GM23338 (cell line): Measurements from ENCODE around the gene EPSTI1. TPM values are rescaled to one million over a fixed set of nuclear protein-coding genes. Genes with fewer than 3 reads are reported as not detected.

Source experiments
- ATAC-seq: fragments of 200-7000 bp; cut with Tn5 transposase; 3 replicates; pipeline ENCODE4 v1.9.1; 2020
- DNase-seq: peaks from one replicate; pipeline ENCODE4 v3.0.0-alpha.2; 2015; ENCODE audit warnings: low spot score
- H2AFZ ChIP-seq: fragments of 200-600 bp; sonication (generic); 2 replicates; pipeline ENCODE4 v1.8.0; 2016; ENCODE audit warnings: antibody characterized with exemption, mild to moderate bottlenecking, moderate library complexity
- H3F3A ChIP-seq: fragments of 200-600 bp; sonication (generic); replicated peaks from 2 replicates; pipeline ENCODE4 v1.8.0; 2017; ENCODE audit warnings: antibody characterized with exemption, mixed run types, low read depth
- H3K27ac ChIP-seq: fragments of 200-600 bp; sonication (generic); 2 replicates; pipeline ENCODE4 v1.6.1; 2016; ENCODE audit warnings: low read depth
- H3K27me3 ChIP-seq: fragments of 200-600 bp; sonication (generic); 2 replicates; pipeline ENCODE4 v1.8.0; 2016; ENCODE audit warnings: mild to moderate bottlenecking, mixed run types, moderate library complexity; ENCODE audit not compliant: insufficient read depth
- H3K36me3 ChIP-seq: fragments of 200-600 bp; sonication (generic); 2 replicates; pipeline ENCODE4 v1.8.0; 2016; ENCODE audit warnings: mild to moderate bottlenecking; ENCODE audit not compliant: insufficient read depth
- H3K4me1 ChIP-seq: fragments of 200-600 bp; sonication (generic); 2 replicates; pipeline ENCODE4 v1.8.0; 2016; ENCODE audit warnings: mild to moderate bottlenecking, moderate library complexity; ENCODE audit not compliant: insufficient read depth
- H3K4me2 ChIP-seq: fragments of 200-600 bp; sonication (generic); 2 replicates; pipeline ENCODE4 v1.7.1; 2017; ENCODE audit warnings: mixed run types
- H3K4me3 ChIP-seq: fragments of 200-600 bp; sonication (generic); 2 replicates; pipeline ENCODE4 v1.6.1; 2016; ENCODE audit warnings: mixed run types
- H3K79me2 ChIP-seq: fragments of 200-600 bp; sonication (generic); replicated peaks from 2 replicates; pipeline ENCODE4 v1.8.0; 2017; ENCODE audit warnings: mild to moderate bottlenecking; ENCODE audit not compliant: insufficient read depth
- H3K9me2 ChIP-seq: fragments of 200-600 bp; sonication (generic); 2 replicates; pipeline ENCODE4 v1.8.0; 2017; ENCODE audit not compliant: insufficient read depth
- H4K20me1 ChIP-seq: fragments of 200-600 bp; sonication (generic); replicated peaks from 2 replicates; pipeline ENCODE4 v1.8.0; 2017; ENCODE audit warnings: mild to moderate bottlenecking; ENCODE audit not compliant: insufficient read depth
- H3K27ac Mint-ChIP-seq: 2 replicates; pipeline ENCODE4 v1.8.0; 2020; ENCODE audit warnings: inconsistent platforms, mild to moderate bottlenecking, moderate library complexity, mixed read lengths
- H3K27me3 Mint-ChIP-seq: 3 replicates; pipeline ENCODE4 v1.8.0; 2022; ENCODE audit warnings: low read depth, mild to moderate bottlenecking, moderate library complexity, mixed read lengths, inconsistent platforms; ENCODE audit not compliant: insufficient read depth, poor library complexity
- H3K36me3 Mint-ChIP-seq: 3 replicates; pipeline ENCODE4 v1.8.0; 2021; ENCODE audit warnings: low read depth, mild to moderate bottlenecking, inconsistent platforms, moderate library complexity, mixed read lengths
- H3K4me1 Mint-ChIP-seq: 3 replicates; pipeline ENCODE4 v1.8.0; 2020; ENCODE audit warnings: mild to moderate bottlenecking, inconsistent platforms, mixed read lengths
- H3K4me3 Mint-ChIP-seq: 3 replicates; pipeline ENCODE4 v1.8.0; 2021; ENCODE audit warnings: moderate library complexity, mild to moderate bottlenecking, inconsistent platforms, mixed read lengths
- H3K9me3 Mint-ChIP-seq: 3 replicates; pipeline ENCODE4 v1.8.0; 2020; ENCODE audit warnings: moderate library complexity, mild to moderate bottlenecking, inconsistent platforms, mixed read lengths
- CREB1 ChIP-seq: fragments of 250-450 bp; sonication (Bioruptor Pico); IDR thresholded peaks from 2 replicates; pipeline ENCODE4 v1.5.0; 2020; ENCODE audit warnings: low read depth, mild to moderate bottlenecking, moderate library complexity
- CTCF ChIP-seq, 2 experiments: fragments of 200-600 bp in 1 of 2; sonication (generic) in 1 of 2; conservative IDR thresholded peaks; 2 replicates each; pipeline versions ENCODE4 v1.5.1 to v1.6.1; 2016 to 2017; ENCODE audit warnings: antibody characterized with exemption in 2 of 2, low read depth in 2 of 2, mild to moderate bottlenecking in 2 of 2, moderate library complexity in 1 of 2
- EZH2 ChIP-seq: fragments of 200-600 bp; sonication (generic); IDR thresholded peaks from one replicate; pipeline ENCODE4 v1.8.0; 2017; ENCODE audit warnings: antibody characterized with exemption, mild to moderate bottlenecking, low read depth; ENCODE audit not compliant: unreplicated experiment
- EZH2phosphoT487 ChIP-seq: fragments of 200-600 bp; sonication (generic); IDR thresholded peaks from one replicate; pipeline ENCODE4 v1.8.1; 2018; ENCODE audit warnings: antibody characterized with exemption; ENCODE audit not compliant: unreplicated experiment
- JUNB ChIP-seq: IDR thresholded peaks from one replicate; pipeline ENCODE4 v1.6.1; 2016; ENCODE audit warnings: antibody characterized with exemption; ENCODE audit not compliant: unreplicated experiment
- NANOG ChIP-seq: IDR thresholded peaks from 2 replicates; pipeline ENCODE4 v1.6.1; 2016; ENCODE audit warnings: antibody characterized with exemption, borderline replicate concordance
- STAT1 ChIP-seq: IDR thresholded peaks from one replicate; pipeline ENCODE4 v1.6.1; 2016; ENCODE audit warnings: antibody characterized with exemption; ENCODE audit not compliant: unreplicated experiment
- ZNF114 ChIP-seq: fragments of 250-450 bp; sonication (Bioruptor Pico); IDR thresholded peaks from 2 replicates; pipeline ENCODE4 v1.5.0; 2020; ENCODE audit warnings: mild to moderate bottlenecking, moderate library complexity
- ZNF331 ChIP-seq: fragments of 250-450 bp; sonication (Bioruptor Pico); IDR thresholded peaks from 2 replicates; pipeline ENCODE4 v1.5.0; 2020; ENCODE audit warnings: low read depth, mild to moderate bottlenecking, moderate library complexity
- ZNF462 ChIP-seq: fragments of 250-450 bp; sonication (Bioruptor Pico); IDR thresholded peaks from 2 replicates; pipeline ENCODE4 v1.5.0; 2020; ENCODE audit warnings: mild to moderate bottlenecking, moderate library complexity
- polyA plus RNA-seq: library from polyadenylated mRNA; unstranded; fragments of >200 nt; fragmentation: Nextera tagmentation; extraction: Ambion mirVana; gene quantifications from 2 replicates; pipeline ENCODE4 v1.2.1, GENCODE V29; 2016
- total RNA-seq: library from RNA; depleted of rRNA; stranded (reverse); fragments of >200 nt; shearing (Covaris generic); gene quantifications from 2 replicates; pipeline ENCODE4 v1.2.3, GENCODE V29; 2014

The EPSTI1 gene
- total and polyA plus RNA-seq, 2 experiments from 2014 or later: 0.10 to 0.68 TPM

DNA sequence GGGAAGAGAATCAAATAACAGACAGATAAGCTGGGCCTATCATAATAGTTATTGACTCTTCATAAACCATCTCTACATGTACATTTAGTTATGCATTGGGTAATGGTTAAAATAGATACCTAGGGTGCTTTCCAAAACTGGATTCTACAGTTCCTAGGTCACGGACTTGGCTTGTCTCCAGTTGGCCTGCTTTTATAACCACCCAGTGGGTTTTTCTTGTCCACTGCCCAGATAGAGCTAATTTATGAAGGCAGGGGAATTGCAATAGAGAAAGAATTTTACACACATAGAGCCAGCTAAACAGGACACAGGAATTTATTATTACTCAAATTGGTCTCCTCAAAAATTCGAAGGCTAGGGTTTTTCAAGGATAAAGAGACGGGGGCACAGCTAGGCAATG, 113.3 kb downstream of the EPSTI1 start:
- Mint-ChIP-seq H3K4me1 (peaks cover 57% of the 10 kb centered on the region), H3K27me3 (peaks cover 13% of the 10 kb centered on the region), H3K4me3 (no peak overlapping the region), H3K9me3 (peaks cover 2% of the 10 kb centered on the region; the same call in 1 of the 3 replicates), H3K27ac (no peak overlapping the region), H3K36me3 (peaks cover 3% of the 10 kb centered on the region; the same call in 2 of the 3 replicates)
- ATAC-seq (no peak), DNase-seq (no peak)
- Histone ChIP-seq H3K9me2 (no peaks in the 10 kb centered on the region), H3K4me3 (no peak overlapping the region), H4K20me1 (no peaks in the 10 kb centered on the region), H3K27ac (no peak overlapping the region), H3K79me2 (peaks cover 10% of the 10 kb centered on the region), H3K4me2 (no peak overlapping the region), H3K36me3 (no peaks in the 10 kb centered on the region), H2AFZ (no peak overlapping the region), H3F3A (no peaks in the 10 kb centered on the region), H3K4me1 (peaks cover 40% of the 10 kb centered on the region), H3K27me3 (no peaks in the 10 kb centered on the region)
- TF ChIP-seq ZNF114 (CRISPR knock-in tag): no peak
- TF ChIP-seq EZH2phosphoT487: no peak
- TF ChIP-seq CREB1 (CRISPR knock-in tag): no peak
- no peak for TF ChIP-seq EZH2
- TF ChIP-seq ZNF462 (CRISPR knock-in tag): no peak
- no peak for TF ChIP-seq JUNB
- no peak for TF ChIP-seq STAT1
- TF ChIP-seq ZNF331 (CRISPR knock-in tag): no peak
- TF ChIP-seq CTCF (conservative IDR thresholded peaks at IDR 0.05; ENCODE audit: low read depth in 2 of 2): no peak
- TF ChIP-seq NANOG: no peak
